Activated CD4-positive, alpha-beta T cell treated with anti-CD3 and anti-CD28 coated beads, Interleukin-2, amount 50 U/mL, for 24 hours (primary cell): ENCODE data around the gene COQ3.
"Not testable (repeated sequence)": the region's sequence is repeated elsewhere in the genome, so short reads cannot be mapped to it uniquely, and the experiment has no call there.

Source experiments
- DNase-seq, 2 donors: peaks; one replicate each; pipeline ENCODE4 v3.0.0-alpha.2; 2020; ENCODE audit warnings: low read depth in 1 of 2, low spot score in 1 of 2

Gene COQ3

GRCh38 chr6:99390896-99391295 is 3.1 kb downstream of the COQ3 start:
- DNase-seq = no peak

GRCh38 chr6:99384507-99384906 is 9.5 kb downstream of the COQ3 start:
- DNase-seq = no peak

- no peak for DNase-seq
Measured at GRCh38 chr6:99378636-99379035, 15.4 kb downstream of the COQ3 start.

- no peak for DNase-seq
Measured at GRCh38 chr6:99369533-99369932, 24.5 kb downstream of the COQ3 start.

GRCh38 chr6:99366852-99367251 is 27.1 kb downstream of the COQ3 start:
- DNase-seq = no peak

- DNase-seq = no peak
Measured at GRCh38 chr6:99364026-99364425, 30.0 kb downstream of the COQ3 start.

GRCh38 chr6:99362678-99363268 is 31.2 kb downstream of the COQ3 start:
- DNase-seq = no peak

GRCh38 chr6:99359800-99360199 is 34.2 kb downstream of the COQ3 start:
- no peak for DNase-seq

GRCh38 chr6:99356641-99357040 is 37.4 kb downstream of the COQ3 start:
- DNase-seq = no peak

- DNase-seq = no peak
Measured at GRCh38 chr6:99354983-99355382, 39.0 kb downstream of the COQ3 start.

- no peak for DNase-seq
Measured at GRCh38 chr6:99353126-99353525, 40.9 kb downstream of the COQ3 start.

GRCh38 chr6:99350573-99350972 is 43.4 kb downstream of the COQ3 start:
- no peak for DNase-seq

- no peak for DNase-seq
Measured at GRCh38 chr6:99349171-99350141, 44.5 kb downstream of the COQ3 start, which contains the start of gene FAXC. Gene FAXC, minus strand, starts transcription at chr6:99349674. Its CDS starts 302 bp downstream, at chr6:99349372.

GRCh38 chr6:99348288-99349170 is 45.5 kb downstream of the COQ3 start:
- no peak for DNase-seq

GRCh38 chr6:99347804-99348203 is 46.2 kb downstream of the COQ3 start:
- no peak for DNase-seq

- DNase-seq = no peak
Measured at GRCh38 chr6:99346595-99346994, 47.4 kb downstream of the COQ3 start.

- DNase-seq = no peak
Measured at GRCh38 chr6:99345164-99345563, 48.8 kb downstream of the COQ3 start.

- no peak for DNase-seq
Measured at GRCh38 chr6:99344289-99344688, 49.7 kb downstream of the COQ3 start.

GRCh38 chr6:99341862-99342455 is 52.0 kb downstream of the COQ3 start:
- DNase-seq = no peak

GRCh38 chr6:99338188-99338587 is 55.8 kb downstream of the COQ3 start:
- no peak for DNase-seq

- not testable (repeated sequence) for DNase-seq
Measured at GRCh38 chr6:99335298-99335697, 58.7 kb downstream of the COQ3 start.
